HG02610 (cell line): ENCODE measurements around the gene VAMP2.

Experiments
- ATAC-seq: cut with Tn5 transposase; IDR thresholded peaks from one replicate; pipeline ENCODE4 v1.9.1; 2021; ENCODE audit warnings: mild to moderate bottlenecking, moderate library complexity; ENCODE audit not compliant: unreplicated experiment

VAMP2 gene

DNA sequence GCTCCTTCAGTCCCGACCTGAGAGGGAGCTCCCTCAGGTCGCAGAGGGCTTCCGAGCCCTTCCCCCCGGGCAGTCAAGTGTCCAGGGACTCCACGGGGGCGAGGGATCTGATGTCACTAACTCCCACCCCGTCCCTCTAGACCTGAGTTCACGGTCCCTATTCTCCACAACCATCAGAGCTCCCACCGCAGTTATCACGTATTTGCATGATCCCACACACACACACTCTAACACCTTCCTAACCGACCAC lies 6.8 kb downstream of the VAMP2 start:
- no peak for ATAC-seq

DNA sequence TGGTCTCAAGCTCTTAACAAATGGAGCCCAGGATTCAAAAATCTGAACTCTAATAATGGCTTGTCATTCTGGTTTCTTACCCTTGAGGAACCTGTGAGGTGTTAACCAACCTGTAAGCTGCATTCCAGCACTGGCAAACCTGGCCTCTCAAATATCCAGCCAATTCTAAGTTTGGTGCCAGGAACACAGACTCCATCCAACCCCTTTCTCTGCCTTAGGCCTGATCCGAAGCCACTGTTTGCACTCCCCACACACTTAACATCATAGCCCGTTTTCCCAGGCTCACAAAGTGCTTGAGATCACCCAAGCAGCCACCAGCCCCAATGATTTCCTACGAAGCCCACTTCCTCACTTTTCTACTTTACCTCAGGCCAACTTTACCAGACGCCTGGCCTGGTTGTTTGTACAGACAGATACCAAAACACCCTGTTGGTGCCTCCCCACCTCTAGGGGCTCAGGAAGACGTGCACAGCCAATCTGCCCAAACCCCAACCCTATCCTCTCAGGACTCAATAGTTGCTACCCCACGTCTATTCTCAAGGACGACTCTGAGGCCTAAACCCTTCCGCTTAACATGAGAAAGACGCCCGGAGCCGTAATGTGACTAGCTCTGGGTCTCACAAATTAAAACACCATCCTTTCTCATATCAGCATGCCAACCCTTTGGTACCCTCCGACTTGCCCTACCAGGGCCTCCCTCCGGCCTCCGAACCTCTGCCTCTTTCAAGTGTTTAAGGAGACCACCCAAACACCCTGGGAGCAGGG lies 7.3 kb downstream of the VAMP2 start:
- no peak for ATAC-seq

DNA sequence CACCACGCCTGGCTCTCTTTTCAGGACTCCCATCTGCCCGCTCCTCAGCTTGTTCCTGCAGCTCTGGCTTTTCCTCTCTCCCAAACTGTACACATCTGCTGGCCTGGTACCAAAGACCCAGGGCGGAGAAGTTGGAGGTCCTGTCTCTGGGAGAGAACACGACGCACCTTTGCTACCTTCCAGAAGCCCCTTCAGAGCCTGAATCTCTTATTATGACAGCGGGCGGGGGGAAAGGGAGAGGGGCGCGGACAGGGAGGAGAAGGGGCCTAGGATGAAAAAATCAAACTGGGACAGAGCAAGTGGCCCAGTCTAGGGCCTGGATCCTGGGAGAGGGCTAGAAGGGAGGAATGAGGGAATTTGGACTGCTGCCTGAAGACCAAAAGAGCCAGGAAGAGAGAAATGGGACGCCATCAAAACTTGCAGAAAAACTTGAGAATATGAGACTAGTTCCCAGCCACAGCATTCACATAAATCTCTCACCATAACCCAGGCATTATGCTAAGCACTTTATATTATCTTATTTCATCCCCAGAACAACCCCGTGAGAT lies 8.1 kb downstream of the VAMP2 start:
- no peak for ATAC-seq

DNA sequence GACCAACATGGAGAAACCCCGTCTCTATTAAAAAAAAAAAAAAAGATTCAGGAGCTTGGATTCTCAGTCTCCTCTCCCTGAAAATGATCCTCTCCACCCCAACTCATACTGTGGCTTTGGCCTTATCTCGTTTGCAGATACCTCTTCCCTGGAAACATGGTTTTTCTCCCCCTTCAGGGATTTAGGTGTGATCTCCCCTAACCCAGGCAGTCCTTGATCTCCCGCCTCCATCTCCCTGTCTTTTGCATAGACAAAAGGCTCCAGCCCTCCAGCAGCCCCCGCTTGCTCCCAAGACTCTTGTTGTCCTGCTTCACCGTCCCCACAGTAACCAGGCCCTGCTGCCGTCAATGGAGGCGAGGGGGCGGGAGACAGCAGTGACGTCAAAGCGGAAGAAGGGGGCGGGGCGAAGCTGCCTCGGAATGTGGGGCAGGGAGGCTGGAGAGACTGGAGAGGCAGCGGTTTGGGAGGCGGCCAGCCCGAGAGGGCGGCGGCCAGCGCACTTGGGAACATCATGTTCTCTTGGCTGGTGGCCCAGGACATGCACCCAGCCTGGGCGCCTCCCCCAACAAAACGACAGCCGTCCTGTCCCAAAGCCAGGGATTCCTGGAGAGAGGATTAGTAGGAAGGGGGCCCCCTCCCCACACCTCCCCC lies 8.7 kb downstream of the VAMP2 start:
- ATAC-seq, result no peak

DNA sequence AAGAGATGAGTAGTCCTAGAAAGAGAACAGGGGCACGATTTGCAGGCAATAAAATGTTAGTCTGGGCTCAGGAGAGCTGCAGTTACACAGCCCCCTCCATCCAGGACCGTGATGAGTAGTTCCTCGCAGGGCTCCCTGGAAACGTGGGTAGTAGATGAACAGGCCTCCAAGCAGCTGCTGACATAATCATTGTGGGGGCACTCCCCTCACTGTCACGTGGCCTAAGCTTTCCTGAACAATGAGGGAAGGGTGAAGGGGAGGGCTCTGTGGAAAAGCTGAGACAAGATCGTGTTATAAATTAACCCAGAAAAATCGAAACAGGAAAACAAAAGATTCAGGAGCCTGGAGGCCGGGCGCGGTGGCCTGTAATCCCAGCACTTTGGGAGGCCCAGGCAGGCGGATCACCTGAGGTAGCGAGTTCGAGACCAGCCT lies 9.2 kb downstream of the VAMP2 start:
- no peak for ATAC-seq

DNA sequence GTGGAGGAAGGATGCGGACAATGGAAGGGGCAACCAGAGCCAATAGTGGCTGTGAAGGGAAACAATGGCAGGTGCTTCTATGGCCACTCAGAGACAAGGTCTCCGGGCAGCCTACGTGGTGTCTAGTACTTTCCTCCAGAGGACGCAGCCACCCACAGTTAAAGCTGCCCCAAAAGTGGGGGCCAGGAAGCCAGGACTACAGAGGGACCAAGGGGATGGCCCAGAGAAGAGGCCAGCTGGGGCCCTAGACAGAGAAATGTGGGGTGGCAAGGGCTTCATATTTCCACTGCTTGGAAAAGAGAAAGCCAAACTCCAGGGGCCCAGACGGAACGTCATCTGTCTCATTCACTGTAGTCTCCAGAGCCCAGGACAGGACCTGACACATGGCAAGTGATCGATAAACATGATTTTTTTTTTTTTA lies 9.7 kb downstream of the VAMP2 start:
- no peak for ATAC-seq

DNA sequence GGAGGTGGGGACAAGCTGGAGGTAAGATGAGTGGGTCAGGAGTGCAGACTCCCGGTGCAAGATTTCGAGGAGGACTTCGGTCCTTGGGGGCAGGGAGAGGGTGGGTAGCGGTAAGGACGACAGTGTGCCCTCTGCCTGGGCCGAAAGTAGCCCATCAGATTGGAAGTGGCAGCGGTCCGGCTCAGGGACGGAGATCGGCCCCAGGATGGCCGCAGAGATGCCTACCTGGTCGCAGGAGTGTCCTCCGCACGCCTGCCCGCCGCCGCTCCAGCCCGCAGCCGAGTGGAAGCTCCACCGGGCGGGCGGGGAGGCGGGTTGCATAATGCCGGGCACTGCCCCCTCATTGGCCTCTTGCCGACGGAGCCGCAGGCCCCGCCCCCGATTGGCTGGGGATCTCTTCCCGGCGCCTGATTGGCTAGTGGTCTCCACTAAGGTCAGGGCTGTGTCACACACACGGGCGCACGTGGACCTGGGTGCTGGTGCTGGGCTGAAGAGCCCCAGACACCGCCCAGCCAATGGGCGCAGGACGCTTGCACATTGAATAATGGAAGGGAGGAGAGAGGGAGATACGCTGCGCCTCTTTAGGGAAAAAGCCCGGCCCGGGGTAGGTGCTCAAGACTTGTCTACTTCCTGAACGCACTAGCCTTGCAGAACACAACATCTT lies 10.5 kb downstream of the VAMP2 start, which contains the start of gene PER1:
Gene PER1, minus strand, starts transcription at position 293 of the 664 bp plus-strand sequence. CDS start 1,698 bp downstream, outside the sequence.
- peak; percentile 22 for ATAC-seq

DNA sequence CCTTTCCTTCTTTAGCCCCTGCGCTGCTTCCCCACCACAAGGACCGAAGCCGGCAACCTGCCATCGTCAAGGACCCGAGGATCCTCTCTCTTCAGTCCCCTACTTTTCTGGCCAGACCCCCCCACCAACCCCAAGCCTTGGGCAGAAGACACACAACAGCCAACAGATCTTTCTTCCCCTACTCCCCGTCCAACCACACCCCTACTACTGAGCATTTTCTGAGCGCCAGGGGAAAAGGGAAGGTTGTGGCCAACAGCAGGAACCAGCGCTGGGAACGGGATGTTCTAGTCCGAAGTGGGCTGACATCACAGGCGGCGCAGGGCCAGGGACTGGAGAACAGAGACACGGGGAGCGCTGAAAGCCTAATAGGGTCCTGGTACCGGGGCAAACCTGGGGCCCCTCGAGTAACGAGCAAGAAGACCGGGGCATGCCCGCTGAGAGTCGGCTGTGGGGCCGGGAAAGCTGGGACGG lies 11.1 kb downstream of the VAMP2 start:
- ATAC-seq, result no peak

DNA sequence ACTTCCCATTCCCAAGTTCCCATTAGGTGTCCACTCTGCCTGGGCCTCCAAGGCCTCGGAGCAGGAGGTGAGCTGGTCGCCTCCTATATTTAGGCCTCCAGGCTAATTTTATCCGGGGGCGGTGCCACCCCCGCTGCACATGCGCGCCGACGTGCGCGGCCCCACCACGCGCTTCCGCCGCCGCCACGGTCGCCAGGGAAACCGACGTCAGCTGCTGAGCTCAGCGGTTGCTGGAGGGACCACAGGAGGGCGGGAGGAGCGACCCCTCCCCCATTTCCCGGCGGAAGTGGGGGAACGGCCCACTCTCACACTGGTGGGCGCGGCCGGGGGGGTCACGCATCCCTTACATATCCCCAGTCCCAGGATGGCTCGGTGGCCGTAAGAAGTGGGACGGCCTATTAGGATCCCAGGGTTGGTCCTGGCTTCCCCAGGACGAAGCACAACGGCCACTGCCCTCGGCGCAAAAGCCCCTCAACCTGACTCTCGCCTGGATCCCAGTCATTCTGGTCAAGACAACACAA lies 11.6 kb downstream of the VAMP2 start:
- peak; percentile 47 for ATAC-seq

DNA sequence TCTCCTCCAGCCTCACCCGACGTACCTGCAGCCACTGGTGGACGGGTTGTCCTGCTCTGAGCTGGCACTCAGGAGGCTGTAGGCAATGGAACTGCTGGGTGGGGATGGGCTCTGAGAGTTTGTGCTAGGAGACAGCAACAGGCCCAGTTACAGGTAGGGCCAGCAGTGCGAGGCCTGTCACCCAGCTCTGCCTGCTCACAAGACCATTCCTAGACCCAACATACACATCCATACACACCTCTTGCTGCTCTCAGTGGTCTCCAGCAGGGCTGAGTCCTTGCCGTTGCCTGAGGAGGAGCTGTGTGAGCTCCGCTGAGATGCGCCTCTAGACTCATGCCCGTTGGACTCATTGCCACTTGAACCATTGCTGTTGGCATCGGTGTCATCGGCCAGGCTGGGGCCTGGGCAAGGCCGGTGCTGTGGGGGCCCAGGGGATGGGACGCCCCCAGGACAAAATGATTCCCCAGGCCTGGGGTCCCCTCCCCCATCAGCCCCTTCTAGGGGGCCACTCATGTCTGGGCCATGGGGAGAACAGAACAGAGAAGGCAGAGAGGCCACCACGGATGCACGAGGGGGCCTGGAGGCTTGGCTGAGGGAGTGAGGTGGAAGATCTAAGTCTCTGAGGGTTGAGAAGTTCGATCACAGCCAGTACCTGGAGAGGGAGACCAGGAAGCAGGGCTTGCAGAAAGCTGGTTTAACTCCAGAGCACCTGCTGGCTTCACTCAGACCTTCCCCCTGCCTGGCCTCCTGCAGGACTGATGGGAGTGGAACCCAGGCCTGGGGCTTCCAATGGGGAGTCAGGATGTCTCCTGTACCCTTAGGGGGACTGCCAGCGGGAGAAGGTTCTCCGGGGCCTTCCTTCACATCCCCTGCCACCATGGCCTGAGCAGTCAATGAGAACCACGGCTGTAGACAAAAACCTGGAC lies 12.3 kb downstream of the VAMP2 start:
- ATAC-seq, result no peak

DNA sequence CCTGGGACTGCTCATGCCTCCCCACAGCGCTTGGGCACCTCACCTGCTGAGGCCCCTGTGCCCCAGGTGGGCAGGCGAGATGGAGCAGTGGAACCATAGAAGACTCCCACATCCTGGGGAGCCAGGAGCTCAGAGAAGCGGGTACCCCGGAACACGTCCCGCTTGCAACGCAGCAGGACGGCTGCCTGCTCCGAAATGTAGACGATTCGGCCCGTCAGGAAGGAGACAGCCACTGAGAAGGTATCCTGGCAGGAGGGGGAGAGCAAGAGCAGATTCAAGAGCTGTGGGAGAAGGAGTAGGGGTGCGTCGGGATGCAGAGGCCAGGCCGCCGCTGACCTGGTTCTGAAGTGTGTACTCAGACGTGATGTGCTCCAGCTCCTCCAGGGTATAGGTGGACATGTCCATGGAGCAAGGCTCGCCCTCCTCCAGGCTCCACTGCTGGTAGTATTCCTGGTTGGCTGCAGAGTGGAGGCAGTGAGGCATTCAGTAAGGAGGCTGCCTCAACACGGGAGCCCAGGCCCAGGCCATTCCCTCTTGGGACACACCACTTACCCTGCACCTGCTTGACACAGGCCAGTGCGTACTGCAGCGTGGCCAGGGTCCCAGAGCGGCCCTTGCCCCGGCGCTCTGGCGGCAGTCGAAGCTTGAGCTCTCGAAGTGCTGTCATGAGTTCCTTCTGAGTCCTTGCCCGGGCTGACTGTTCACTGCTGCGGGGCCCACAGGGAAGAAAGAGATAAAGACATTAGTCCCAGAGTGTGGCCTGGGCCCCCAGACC lies 13.1 kb downstream of the VAMP2 start:
- ATAC-seq, result no peak

DNA sequence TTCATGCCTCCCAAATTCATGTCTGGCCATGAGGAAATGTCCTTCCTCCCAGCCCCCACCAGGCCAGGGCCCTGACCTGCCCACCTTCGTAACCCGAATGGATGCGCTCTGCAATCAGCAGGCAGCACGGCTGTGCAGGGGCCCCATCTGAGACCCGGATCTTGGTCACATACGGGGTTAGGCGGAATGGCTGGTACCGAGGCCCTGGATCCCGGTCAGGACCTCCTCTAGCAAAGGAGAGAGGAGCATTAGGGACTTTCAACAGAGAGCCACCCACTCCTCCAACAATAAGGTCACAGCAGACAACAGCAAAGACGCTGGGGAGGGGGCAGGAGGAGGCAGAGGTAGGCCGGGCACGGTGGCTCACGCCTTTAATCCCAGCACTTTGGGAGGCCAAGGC lies 14.2 kb downstream of the VAMP2 start:
- no peak for ATAC-seq

DNA sequence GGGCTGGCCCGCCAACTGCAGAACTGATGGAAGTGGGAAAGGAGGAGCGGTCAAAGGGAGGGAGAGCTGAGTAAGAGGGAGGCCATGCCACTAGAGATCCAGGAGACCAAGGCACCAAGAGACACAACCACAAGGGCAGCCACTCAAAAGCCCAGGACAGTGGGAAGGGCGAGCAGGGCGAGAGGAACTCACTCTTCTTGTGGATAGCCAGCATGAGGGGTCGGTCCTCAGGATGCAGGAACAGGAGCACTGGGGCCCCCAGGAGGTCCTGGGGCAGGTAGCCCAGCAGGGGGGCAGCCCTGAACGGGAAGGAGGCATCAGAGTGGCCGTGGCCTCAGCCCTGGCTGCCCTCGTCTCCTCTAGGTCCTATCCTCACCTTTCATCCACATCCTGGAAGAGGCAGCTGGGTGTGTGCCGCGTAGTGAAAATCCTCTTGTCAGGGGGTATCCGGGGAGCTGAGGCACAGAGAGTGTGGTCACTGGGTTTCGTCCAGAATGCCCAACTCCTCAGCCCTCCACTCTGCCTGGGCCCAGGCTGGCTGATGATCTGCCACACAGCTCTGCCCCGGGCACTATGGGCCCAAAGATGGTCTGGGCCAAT lies 14.8 kb downstream of the VAMP2 start:
- no peak for ATAC-seq

DNA sequence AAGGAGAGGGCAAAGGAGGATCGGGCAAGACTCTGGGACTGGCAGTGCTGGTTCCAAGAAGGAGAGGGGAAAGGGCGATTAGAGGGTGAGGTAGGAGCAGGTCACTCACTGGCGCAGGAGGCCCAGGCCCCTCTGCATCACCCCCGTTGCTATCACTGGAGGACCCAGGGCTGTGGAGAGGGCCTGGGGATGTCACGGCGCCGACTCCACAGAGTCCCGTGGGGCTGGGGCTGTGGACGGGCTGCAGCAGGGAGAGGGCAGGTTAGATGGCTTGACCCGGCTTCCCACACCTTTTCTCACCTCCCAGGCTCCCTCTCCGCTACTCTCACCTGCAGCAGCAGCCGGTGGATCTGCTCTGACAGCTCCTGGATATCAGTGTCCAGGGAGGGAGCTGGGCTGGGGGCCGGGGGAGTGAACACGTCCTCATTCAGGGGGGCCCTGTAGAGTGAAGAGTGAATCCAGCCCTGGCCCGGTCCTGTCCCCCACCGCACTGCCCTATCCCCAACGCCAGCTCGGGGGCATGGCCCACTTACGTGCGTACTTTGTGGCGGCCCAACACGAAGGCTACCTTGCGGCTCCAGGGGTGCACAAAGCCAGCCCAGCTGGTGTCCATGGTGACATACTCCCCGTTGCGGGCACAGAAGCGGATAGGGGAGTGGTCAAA lies 15.5 kb downstream of the VAMP2 start:
- no peak for ATAC-seq

DNA sequence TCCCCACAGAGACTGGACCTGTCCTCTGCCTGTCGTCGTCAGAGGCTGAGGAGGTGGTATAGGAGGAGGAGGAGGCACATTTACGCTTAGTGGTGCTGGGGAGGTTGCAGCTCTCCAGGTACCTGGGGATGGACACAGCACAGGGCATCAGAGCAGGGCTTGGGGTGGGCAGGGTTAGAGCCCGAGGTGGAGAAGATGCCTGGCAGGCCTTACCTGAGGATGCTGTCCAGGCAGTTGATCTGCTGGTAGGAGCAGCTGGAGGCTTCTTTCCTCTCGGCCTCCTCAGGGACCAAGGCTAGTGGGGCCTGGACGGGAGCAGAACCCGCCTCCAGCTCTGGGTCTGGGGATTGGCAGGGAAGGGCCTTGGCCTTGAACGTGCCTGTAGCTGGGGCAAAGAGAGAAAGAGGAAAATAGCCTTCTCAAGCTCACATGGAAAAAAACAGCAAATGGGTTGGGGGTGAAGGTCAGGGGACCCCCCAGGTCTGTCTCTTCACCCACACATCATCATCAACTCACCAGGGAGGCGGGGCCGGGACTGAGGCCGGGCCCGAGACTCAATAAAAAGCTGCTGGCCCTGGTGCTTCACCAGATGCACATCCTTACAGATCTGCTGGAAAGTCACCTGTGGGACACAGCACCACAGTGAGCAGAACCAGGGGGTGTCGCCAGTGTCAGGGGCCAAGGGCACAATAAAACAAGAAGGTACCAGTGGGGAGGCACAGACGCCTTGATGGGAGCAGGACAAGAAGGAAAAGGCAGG lies 16.2 kb downstream of the VAMP2 start:
- no peak for ATAC-seq

DNA sequence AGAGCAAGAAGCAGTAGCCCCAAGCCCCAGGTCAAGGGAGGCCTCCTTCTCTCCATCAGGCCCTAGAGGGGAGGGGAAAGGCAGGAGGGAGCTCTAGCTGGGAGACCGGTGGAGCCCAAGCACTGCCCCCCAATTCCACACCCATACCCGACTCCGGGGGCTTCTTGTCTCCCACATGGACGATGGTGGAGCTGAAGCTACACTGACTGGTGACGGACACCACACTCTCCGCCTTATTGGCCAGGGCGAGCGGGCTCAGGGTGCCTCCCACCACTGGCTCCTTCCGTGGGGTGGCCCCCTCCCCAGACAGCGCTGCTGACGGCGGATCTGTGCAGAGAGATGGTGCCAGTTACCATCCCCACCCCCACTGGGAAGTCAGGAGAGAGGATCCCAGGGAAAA lies 16.9 kb downstream of the VAMP2 start:
- ATAC-seq, result no peak

DNA sequence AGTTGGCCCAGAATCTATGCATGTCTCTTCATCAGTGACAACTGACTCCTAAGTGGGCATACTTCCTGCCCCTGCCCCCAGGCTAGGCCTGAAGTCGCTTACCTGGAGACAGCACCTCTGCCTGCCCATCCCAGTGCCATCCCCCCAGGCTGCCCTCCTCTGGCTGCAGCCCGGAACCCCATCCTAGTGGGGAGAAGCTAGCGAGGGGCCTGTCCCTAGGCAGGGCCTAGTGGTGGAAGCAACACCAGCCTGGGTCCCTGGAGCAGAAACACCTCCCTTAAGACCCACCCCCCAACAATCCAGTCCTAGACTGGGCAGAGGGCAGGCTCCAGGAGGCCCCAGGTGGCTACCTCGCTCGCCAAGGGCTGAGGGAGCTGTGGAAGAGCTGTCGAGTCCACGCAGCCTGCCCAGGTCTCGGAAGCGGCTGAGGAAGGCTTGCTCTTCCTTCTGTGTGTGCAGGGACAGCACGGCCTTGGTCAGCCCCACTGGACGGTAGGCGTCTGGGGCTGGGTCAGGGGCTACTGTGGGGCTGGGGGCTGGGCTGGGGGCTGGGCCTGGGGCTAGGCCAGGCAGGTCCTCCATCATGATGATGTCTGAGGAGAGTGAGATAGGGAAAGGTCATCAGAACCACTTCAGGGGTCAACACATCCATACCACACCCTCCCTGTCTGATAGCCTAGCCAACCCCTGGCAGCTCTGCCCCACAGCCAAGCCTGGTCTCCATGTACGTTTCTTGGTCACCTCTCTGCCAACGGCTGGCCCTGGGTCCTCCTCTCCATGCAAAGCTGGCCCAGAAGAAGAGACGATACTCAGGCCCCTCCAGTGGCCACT lies 18.1 kb downstream of the VAMP2 start:
- no peak for ATAC-seq
